Measurements from ENCODE around the gene KISS1. TPM values are rescaled to one million over a fixed set of nuclear protein-coding genes. Genes with fewer than 3 reads are reported as not detected.

Gene KISS1
- total and polyA plus RNA-seq, 2 donors: 0.90 to 4.3 TPM

GRCh38 chr1:204174958-204175357 is 21.3 kb downstream of the KISS1 start:
- Histone ChIP-seq H3K9me3 (ENCODE audit: control insufficient read depth in 2 of 2, insufficient read depth in 1 of 2, low read length in 1 of 2) (peaks cover 0 to 4% of the 10 kb centered on the region in 2 donors), H3K27ac (ENCODE audit: low read depth in 1 of 2, low read length in 1 of 2) (no peak overlapping the region), H3K36me3 (ENCODE audit: control insufficient read depth in 2 of 2, insufficient read depth in 2 of 2, low read length in 1 of 2) (no peaks in the 10 kb centered on the region), H3K4me1 (ENCODE audit: control insufficient read depth in 2 of 2, insufficient read depth in 2 of 2, low read length in 2 of 2) (no peaks in the 10 kb centered on the region), H3K27me3 (ENCODE audit: control insufficient read depth in 2 of 2, insufficient read depth in 1 of 2, low read length in 1 of 2) (no peaks in the 10 kb centered on the region), H3K4me3 (ENCODE audit: low read length in 2 of 2) (no peak overlapping the region)
- no peak for DNase-seq (ENCODE audit: low read depth in 6 of 9, low spot score in 9 of 9)
- 93% methylated on average over 3 of the region's 3 CpGs for WGBS

GRCh38 chr1:204172404-204173029 is 23.8 kb downstream of the KISS1 start:
- no peak for DNase-seq (ENCODE audit: low read depth in 6 of 9, low spot score in 9 of 9)
- H3K27me3 ChIP-seq (ENCODE audit: control insufficient read depth in 2 of 2, insufficient read depth in 1 of 2, low read length in 1 of 2): no peaks in the 10 kb centered on the region
- H3K4me3 ChIP-seq (ENCODE audit: low read length in 2 of 2): no peak overlapping the region
- no peaks in the 10 kb centered on the region for H3K4me1 ChIP-seq (ENCODE audit: control insufficient read depth in 2 of 2, insufficient read depth in 2 of 2, low read length in 2 of 2)
- H3K27ac ChIP-seq (ENCODE audit: low read depth in 1 of 2, low read length in 1 of 2): no peak overlapping the region
- no peaks in the 10 kb centered on the region for H3K36me3 ChIP-seq (ENCODE audit: control insufficient read depth in 2 of 2, insufficient read depth in 2 of 2, low read length in 1 of 2)
- 97% methylated on average over 2 of the region's 2 CpGs for WGBS
- H3K9me3 ChIP-seq (ENCODE audit: control insufficient read depth in 2 of 2, insufficient read depth in 1 of 2, low read length in 1 of 2): peaks cover 2 to 8% of the 10 kb centered on the region in 2 donors

- Histone ChIP-seq H3K4me3 (ENCODE audit: low read length in 2 of 2) (no peak overlapping the region), H3K27me3 (ENCODE audit: control insufficient read depth in 2 of 2, insufficient read depth in 1 of 2, low read length in 1 of 2) (no peaks in the 10 kb centered on the region), H3K9me3 (ENCODE audit: control insufficient read depth in 2 of 2, insufficient read depth in 1 of 2, low read length in 1 of 2) (peaks cover 2 to 8% of the 10 kb centered on the region in 2 donors), H3K4me1 (ENCODE audit: control insufficient read depth in 2 of 2, insufficient read depth in 2 of 2, low read length in 2 of 2) (no peaks in the 10 kb centered on the region), H3K36me3 (ENCODE audit: control insufficient read depth in 2 of 2, insufficient read depth in 2 of 2, low read length in 1 of 2) (no peaks in the 10 kb centered on the region), H3K27ac (ENCODE audit: low read depth in 1 of 2, low read length in 1 of 2) (no peak overlapping the region)
- 79% methylated on average over 4 of the region's 4 CpGs for WGBS
- no peak for DNase-seq (ENCODE audit: low read depth in 6 of 9, low spot score in 9 of 9)
Observed at GRCh38 chr1:204171751-204172178, 24.5 kb downstream of the KISS1 start.

- Histone ChIP-seq H3K4me1 (ENCODE audit: control insufficient read depth in 2 of 2, insufficient read depth in 2 of 2, low read length in 2 of 2) (no peaks in the 10 kb centered on the region), H3K9me3 (ENCODE audit: control insufficient read depth in 2 of 2, insufficient read depth in 1 of 2, low read length in 1 of 2) (peaks cover 2 to 8% of the 10 kb centered on the region in 2 donors), H3K4me3 (ENCODE audit: low read length in 2 of 2) (no peak overlapping the region), H3K36me3 (ENCODE audit: control insufficient read depth in 2 of 2, insufficient read depth in 2 of 2, low read length in 1 of 2) (no peaks in the 10 kb centered on the region), H3K27ac (ENCODE audit: low read depth in 1 of 2, low read length in 1 of 2) (no peak overlapping the region), H3K27me3 (ENCODE audit: control insufficient read depth in 2 of 2, insufficient read depth in 1 of 2, low read length in 1 of 2) (no peaks in the 10 kb centered on the region)
- 94% methylated on average over 3 of the region's 3 CpGs for WGBS
- DNase-seq (ENCODE audit: low read depth in 6 of 9, low spot score in 9 of 9): no peak
Observed at GRCh38 chr1:204170494-204171155, 25.7 kb downstream of the KISS1 start.

GRCh38 chr1:204169858-204170257 is 26.4 kb downstream of the KISS1 start:
- H3K27me3 ChIP-seq (ENCODE audit: control insufficient read depth in 2 of 2, insufficient read depth in 1 of 2, low read length in 1 of 2): no peaks in the 10 kb centered on the region

GRCh38 chr1:204167730-204168129 is 28.6 kb downstream of the KISS1 start:
- WGBS: 97% methylated on average over 5 of the region's 5 CpGs
- Histone ChIP-seq H3K9me3 (ENCODE audit: control insufficient read depth in 2 of 2, insufficient read depth in 1 of 2, low read length in 1 of 2) (peaks cover 2 to 8% of the 10 kb centered on the region in 2 donors), H3K4me1 (ENCODE audit: control insufficient read depth in 2 of 2, insufficient read depth in 2 of 2, low read length in 2 of 2) (no peaks in the 10 kb centered on the region), H3K36me3 (ENCODE audit: control insufficient read depth in 2 of 2, insufficient read depth in 2 of 2, low read length in 1 of 2) (no peaks in the 10 kb centered on the region), H3K4me3 (ENCODE audit: low read length in 2 of 2) (no peak overlapping the region), H3K27me3 (ENCODE audit: control insufficient read depth in 2 of 2, insufficient read depth in 1 of 2, low read length in 1 of 2) (no peaks in the 10 kb centered on the region), H3K27ac (ENCODE audit: low read depth in 1 of 2, low read length in 1 of 2) (no peak overlapping the region)
- no peak for DNase-seq (ENCODE audit: low read depth in 6 of 9, low spot score in 9 of 9)

More at GRCh38 chr1:204169858-204170257, 26.4 kb downstream of the KISS1 start:
- no peak overlapping the region for H3K27ac ChIP-seq (ENCODE audit: low read depth in 1 of 2, low read length in 1 of 2)
- peaks cover 2 to 8% of the 10 kb centered on the region in 2 donors for H3K9me3 ChIP-seq (ENCODE audit: control insufficient read depth in 2 of 2, insufficient read depth in 1 of 2, low read length in 1 of 2)
- no peak overlapping the region for H3K4me3 ChIP-seq (ENCODE audit: low read length in 2 of 2)
- no peaks in the 10 kb centered on the region for H3K4me1 ChIP-seq (ENCODE audit: control insufficient read depth in 2 of 2, insufficient read depth in 2 of 2, low read length in 2 of 2)
- 96% methylated on average over 4 of the region's 4 CpGs for WGBS
- H3K36me3 ChIP-seq (ENCODE audit: control insufficient read depth in 2 of 2, insufficient read depth in 2 of 2, low read length in 1 of 2): no peaks in the 10 kb centered on the region
- peak in 1 of 9 donors; percentile 25 for DNase-seq (ENCODE audit: low read depth in 6 of 9, low spot score in 9 of 9)

GRCh38 chr1:204166219-204166618 is 30.1 kb downstream of the KISS1 start, which contains the start of gene REN:
TSS of gene REN (minus strand) at chr1:204166337. CDS start at chr1:204166293, 44 bp downstream.
- no peak for DNase-seq (ENCODE audit: low read depth in 6 of 9, low spot score in 9 of 9)
- Histone ChIP-seq H3K27ac (ENCODE audit: low read depth in 1 of 2, low read length in 1 of 2) (no peak within 1 kb of the TSS), H3K4me3 (ENCODE audit: low read length in 2 of 2) (no peak within 1 kb of the TSS), H3K9me3 (ENCODE audit: control insufficient read depth in 2 of 2, insufficient read depth in 1 of 2, low read length in 1 of 2) (peaks cover 2 to 8% of the 10 kb centered on the region in 2 donors), H3K4me1 (ENCODE audit: control insufficient read depth in 2 of 2, insufficient read depth in 2 of 2, low read length in 2 of 2) (no peaks in the 10 kb centered on the region), H3K27me3 (ENCODE audit: control insufficient read depth in 2 of 2, insufficient read depth in 1 of 2, low read length in 1 of 2) (no peaks in the 10 kb centered on the region), H3K36me3 (ENCODE audit: control insufficient read depth in 2 of 2, insufficient read depth in 2 of 2, low read length in 1 of 2) (no peaks in the 10 kb centered on the region)
- 52% methylated on average over 5 of the region's 5 CpGs for WGBS

- 18% methylated on average over 7 of the region's 7 CpGs for WGBS
- no peaks in the 10 kb centered on the region for H3K27me3 ChIP-seq (ENCODE audit: control insufficient read depth in 2 of 2, insufficient read depth in 1 of 2, low read length in 1 of 2)
Observed at GRCh38 chr1:204162494-204163074, 33.7 kb downstream of the KISS1 start.

More at GRCh38 chr1:204162494-204163074, 33.7 kb downstream of the KISS1 start:
- Histone ChIP-seq H3K9me3 (ENCODE audit: control insufficient read depth in 2 of 2, insufficient read depth in 1 of 2, low read length in 1 of 2) (no peaks in the 10 kb centered on the region), H3K36me3 (ENCODE audit: control insufficient read depth in 2 of 2, insufficient read depth in 2 of 2, low read length in 1 of 2) (no peaks in the 10 kb centered on the region), H3K4me1 (ENCODE audit: control insufficient read depth in 2 of 2, insufficient read depth in 2 of 2, low read length in 2 of 2) (no peaks in the 10 kb centered on the region), H3K27ac (ENCODE audit: low read depth in 1 of 2, low read length in 1 of 2) (no peak overlapping the region), H3K4me3 (ENCODE audit: low read length in 2 of 2) (no peak overlapping the region)
- peak; percentile 35 to 83 (median 60) for DNase-seq (ENCODE audit: low read depth in 6 of 9, low spot score in 9 of 9)

All from thymus (tissue), 11 donors.